Measurements from ENCODE around the gene DYNC1H1. TPM values are rescaled to one million over a fixed set of nuclear protein-coding genes. Genes with fewer than 3 reads are reported as not detected.

Gene DYNC1H1
- total RNA-seq, 2 experiments from 2014 or later = 271 to 274 TPM

DNA sequence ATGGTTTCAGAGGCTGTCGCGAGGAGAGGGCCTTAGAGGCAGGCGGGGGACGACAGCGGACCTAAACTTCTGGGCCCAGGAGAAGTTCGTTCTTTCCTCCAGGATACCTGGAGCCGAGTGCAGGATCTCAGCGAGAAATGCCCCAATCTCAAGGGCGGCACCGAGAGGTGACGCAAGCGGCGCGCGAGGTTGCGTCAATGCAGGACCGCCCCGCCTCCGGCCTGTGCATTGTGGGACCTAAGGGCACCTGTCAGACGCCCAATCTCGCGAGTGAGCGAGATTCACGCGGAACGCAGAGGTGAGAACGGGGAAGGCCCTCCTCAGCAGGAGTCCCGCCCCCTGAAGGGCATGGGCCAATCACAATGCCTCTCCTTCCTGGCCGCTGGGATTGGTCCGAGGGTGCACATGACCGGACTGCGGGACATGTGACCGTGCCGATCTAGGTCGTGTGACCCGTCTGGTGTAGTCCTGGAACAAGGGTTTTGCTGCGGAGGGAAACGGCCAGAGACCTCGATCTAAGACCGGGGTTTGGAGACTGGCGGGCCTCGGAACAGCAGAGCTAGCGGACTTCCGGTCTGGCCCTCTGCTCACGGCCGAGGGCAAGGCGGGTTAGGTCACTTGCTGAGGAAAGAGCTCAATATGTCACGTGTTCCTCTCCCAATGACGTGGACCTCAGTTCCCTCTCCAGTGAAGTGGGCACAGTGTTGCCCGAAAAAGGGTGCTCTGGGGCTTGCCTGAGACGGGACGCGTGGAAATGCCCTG lies 16.3 kb upstream of the DYNC1H1 start:
- Mint-ChIP-seq H3K27ac (peak overlapping the region; percentile 97), H3K9me3 (ENCODE audit: insufficient read depth) (no peaks in the 10 kb centered on the region), H3K27me3 (ENCODE audit: low read depth) (peaks cover 19% of the 10 kb centered on the region), H3K4me3 (peak overlapping the region; percentile 97), H3K36me3 (ENCODE audit: low read depth) (no peaks in the 10 kb centered on the region), H3K4me1 (ENCODE audit: low read depth) (peaks cover 18% of the 10 kb centered on the region)
- DNase-seq (peak; percentile 100), ATAC-seq (peak; percentile 98)
- ChIA-PET CTCF (interaction anchor here (0.6 to 2.3 kb wide), 8 partner anchors 13 to 372 kb away, joined by 3 to 12 read pairs (median 4); no protein-coding TSS in a partner anchor), POLR2A (interaction anchor here (0.5 to 2.7 kb wide), 19 partner anchors 8 to 415 kb away, joined by 3 to 17 read pairs (median 3); partner anchors contain the start of genes CINP, DYNC1H1 and TECPR2)

DNA sequence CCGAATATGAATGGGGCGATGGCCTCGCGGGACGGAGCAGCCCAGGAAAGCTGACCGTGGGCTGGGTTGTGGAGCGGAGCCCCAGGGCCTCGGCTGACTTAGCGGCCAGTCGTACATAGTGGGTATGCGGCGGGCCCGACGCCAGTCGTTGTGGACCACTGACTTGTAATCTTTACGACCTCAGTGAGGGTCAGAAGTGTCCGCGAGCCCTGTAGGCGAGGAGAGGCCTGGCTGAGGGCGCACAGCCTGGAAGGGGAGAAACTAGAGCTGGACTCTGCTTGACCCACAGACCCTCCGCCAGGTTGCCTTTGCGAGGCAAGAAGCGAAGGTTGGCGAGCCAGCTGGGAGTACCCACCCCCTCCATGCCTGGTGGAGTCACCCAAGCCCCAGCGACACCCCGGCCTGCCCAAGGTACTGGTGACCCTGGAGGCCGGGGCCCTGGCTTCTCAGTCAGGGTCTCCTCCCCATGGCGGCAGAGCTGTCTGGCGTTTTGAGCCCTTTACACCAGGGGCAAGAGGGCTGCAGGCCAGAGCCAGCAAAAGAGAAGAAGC lies 15.6 kb upstream of the DYNC1H1 start:
- CTCF ChIA-PET = interaction anchor here (0.6 to 2.3 kb wide), 6 partner anchors 13 to 371 kb away, joined by 3 to 12 read pairs (median 4); no protein-coding TSS in a partner anchor

DNA sequence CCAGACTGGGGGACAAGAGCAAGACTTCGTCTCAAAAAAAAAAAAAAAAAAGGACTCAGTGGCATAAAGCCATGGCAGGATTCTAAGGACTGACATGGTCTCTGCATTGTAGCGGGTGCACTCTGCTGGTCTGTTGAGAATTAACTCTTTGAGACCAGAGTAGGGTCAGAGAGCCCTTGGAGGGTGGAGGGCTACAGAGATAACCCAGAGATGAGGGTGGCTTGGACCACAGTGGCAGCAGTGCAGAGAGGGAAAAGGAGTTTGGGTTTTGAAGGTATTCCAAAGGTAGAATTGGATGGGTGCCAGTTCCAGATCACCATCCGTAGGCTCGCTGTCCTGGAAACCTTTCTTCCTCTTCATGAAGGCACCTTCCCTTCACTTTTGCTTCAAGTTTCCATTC lies 14.3 kb upstream of the DYNC1H1 start:
- Mint-ChIP-seq H3K36me3 (ENCODE audit: low read depth) (no peaks in the 10 kb centered on the region), H3K4me1 (ENCODE audit: low read depth) (peaks cover 18% of the 10 kb centered on the region), H3K4me3 (no peak overlapping the region), H3K27me3 (ENCODE audit: low read depth) (peaks cover 9% of the 10 kb centered on the region), H3K27ac (no peak overlapping the region), H3K9me3 (ENCODE audit: insufficient read depth) (no peaks in the 10 kb centered on the region)
- POLR2A ChIA-PET = no interaction called here
- CTCF ChIA-PET = interaction anchor here (1.9 kb wide), 1 partner anchor 365 kb away, joined by 5 read pairs; no protein-coding TSS in a partner anchor
- DNase-seq = no peak
- no peak for ATAC-seq

More for the DNA sequence above, 15.6 kb upstream of the DYNC1H1 start:
- no peaks in the 10 kb centered on the region for H3K9me3 Mint-ChIP-seq (ENCODE audit: insufficient read depth)
- POLR2A ChIA-PET = interaction anchor here (0.6 to 2.7 kb wide), 17 partner anchors 8 to 414 kb away, joined by 3 to 17 read pairs (median 3); partner anchors contain the start of genes CINP, DYNC1H1 and TECPR2
- peaks cover 18% of the 10 kb centered on the region for H3K4me1 Mint-ChIP-seq (ENCODE audit: low read depth)
- H3K36me3 Mint-ChIP-seq (ENCODE audit: low read depth) = no peaks in the 10 kb centered on the region
- peak overlapping the region; percentile 97 for H3K4me3 Mint-ChIP-seq
- H3K27ac Mint-ChIP-seq = peak overlapping the region; percentile 97
- no peak for DNase-seq
- ATAC-seq = no peak
- peaks cover 16% of the 10 kb centered on the region for H3K27me3 Mint-ChIP-seq (ENCODE audit: low read depth)

DNA sequence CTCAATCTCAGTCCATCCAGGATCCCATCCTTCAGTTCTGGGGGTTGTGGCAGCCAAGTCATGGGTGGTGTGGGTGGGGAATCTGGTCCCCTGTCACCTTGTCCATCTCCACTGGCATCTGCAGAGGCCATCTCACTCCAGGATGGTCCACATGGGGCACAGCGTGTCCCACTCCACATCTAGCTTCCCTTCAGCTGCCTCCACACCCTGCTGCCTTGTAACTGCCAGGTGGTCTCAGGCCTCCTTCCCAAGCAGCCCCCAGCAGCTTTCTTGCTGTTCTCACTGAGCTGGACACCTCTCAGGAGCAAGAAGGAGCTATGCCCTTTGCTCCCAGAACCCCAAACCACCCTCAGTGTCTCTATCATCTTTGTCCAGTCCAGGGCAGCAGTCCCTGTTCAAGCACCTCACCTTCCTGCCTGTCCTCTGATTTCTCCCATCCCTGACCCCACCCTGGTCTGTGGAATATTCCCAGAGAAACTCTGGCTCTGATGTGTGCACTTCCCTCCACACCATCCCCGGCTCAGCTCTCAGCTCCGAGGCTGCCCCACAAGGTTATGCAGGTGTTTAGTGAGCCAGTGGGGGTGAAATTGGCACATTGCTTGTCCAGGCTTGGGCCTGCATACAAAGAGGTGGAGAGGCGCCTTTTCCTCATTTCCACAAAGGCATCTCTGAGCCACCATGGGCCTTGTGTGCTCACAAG lies 13.7 kb upstream of the DYNC1H1 start:
- Mint-ChIP-seq H3K4me1 (ENCODE audit: low read depth) (peaks cover 18% of the 10 kb centered on the region), H3K27ac (no peak overlapping the region), H3K27me3 (ENCODE audit: low read depth) (peaks cover 5% of the 10 kb centered on the region), H3K9me3 (ENCODE audit: insufficient read depth) (no peaks in the 10 kb centered on the region), H3K4me3 (no peak overlapping the region), H3K36me3 (ENCODE audit: low read depth) (no peaks in the 10 kb centered on the region)
- POLR2A ChIA-PET = no interaction called here
- no peak for ATAC-seq
- DNase-seq = no peak
- CTCF ChIA-PET = interaction anchor here (0.8 to 2.6 kb wide), 3 partner anchors 10 to 364 kb away, joined by 3 to 12 read pairs (median 5); no protein-coding TSS in a partner anchor

DNA sequence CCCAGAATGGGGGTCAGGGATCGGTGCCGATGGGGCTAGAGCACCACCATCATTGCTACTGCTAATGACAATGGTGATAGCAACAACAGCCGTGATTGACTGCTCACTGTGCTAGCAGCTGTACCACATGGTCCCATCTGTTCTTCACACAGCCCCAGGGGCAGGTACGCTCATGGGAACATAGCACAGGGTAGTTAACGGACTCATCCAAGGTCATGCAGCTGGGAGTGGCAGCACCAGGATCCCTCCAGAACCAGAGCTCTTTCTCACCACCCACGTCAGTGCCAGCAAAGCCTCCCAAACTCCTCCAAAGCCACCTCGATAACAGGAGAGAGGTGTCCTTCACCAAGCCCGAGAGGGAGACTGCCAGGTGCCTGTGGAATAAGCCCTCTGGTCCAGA lies 11.2 kb upstream of the DYNC1H1 start:
- Mint-ChIP-seq H3K4me3 (no peak overlapping the region), H3K4me1 (ENCODE audit: low read depth) (peaks cover 12% of the 10 kb centered on the region), H3K9me3 (ENCODE audit: insufficient read depth) (no peaks in the 10 kb centered on the region), H3K27me3 (ENCODE audit: low read depth) (no peaks in the 10 kb centered on the region), H3K27ac (no peak overlapping the region), H3K36me3 (ENCODE audit: low read depth) (no peaks in the 10 kb centered on the region)
- ChIA-PET CTCF (interaction anchor here (0.6 to 2.6 kb wide), 3 partner anchors 8 to 183 kb away, joined by 3 to 12 read pairs (median 3); no protein-coding TSS in a partner anchor), POLR2A (interaction anchor here (0.8 to 1.1 kb wide), 2 partner anchors 11 to 22 kb away, joined by 3 read pairs; partner anchors contain the start of gene DYNC1H1)
- no peak for ATAC-seq
- no peak for DNase-seq

DNA sequence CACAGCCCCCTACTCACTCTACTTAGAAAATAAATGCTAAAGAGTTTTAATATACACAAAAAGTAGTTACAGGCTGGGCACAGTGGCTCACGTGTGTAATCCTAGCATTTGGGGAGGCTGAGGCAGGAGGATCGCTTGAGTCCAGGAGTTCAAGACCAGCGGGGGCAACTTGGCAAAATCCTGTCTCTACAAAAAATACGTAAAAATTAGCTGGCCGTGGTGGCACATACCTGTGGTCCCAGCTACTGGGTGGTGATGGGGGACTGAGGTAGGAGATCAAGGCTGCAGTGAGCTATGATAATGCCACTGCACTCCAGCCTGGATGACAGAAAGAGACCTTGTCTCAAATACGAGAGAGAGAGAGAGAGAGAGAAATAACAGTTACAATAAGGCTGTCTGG lies 9.9 kb upstream of the DYNC1H1 start:
- H3K4me1 Mint-ChIP-seq (ENCODE audit: low read depth) = peaks cover under 1% of the 10 kb centered on the region
- no peaks in the 10 kb centered on the region for H3K36me3 Mint-ChIP-seq (ENCODE audit: low read depth)
- no peak for ATAC-seq
- H3K9me3 Mint-ChIP-seq (ENCODE audit: insufficient read depth) = no peaks in the 10 kb centered on the region
- ChIA-PET POLR2A (no interaction called here), CTCF (no interaction called here)
- no peak overlapping the region for H3K4me3 Mint-ChIP-seq
- no peaks in the 10 kb centered on the region for H3K27me3 Mint-ChIP-seq (ENCODE audit: low read depth)
- H3K27ac Mint-ChIP-seq = no peak overlapping the region
- no peak for DNase-seq

DNA sequence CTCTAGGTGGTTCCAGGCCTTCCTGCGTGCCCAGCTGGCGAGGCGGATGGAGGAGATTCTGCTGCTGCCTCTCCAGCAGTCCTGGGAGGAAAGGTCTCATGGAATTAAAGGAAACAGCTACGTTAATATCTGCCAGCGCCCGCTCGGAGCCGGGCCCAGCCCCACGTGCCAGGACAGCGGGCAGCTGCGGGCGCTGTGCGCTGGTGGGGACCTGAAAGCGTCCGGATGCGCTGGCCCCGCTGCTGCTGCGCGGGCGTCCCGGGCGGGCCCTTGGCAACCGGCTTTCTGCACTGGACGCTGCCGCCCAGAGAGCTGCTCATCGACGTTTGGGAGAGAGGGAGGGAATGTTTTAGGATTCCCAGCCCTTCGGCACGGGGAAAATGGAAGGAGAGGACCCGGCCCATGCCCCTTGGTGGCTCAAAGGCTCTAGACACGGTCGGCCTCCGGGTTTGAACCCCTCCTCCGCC lies 8.6 kb upstream of the DYNC1H1 start:
- no peak overlapping the region for H3K27ac Mint-ChIP-seq
- H3K4me3 Mint-ChIP-seq = no peak overlapping the region
- H3K27me3 Mint-ChIP-seq (ENCODE audit: low read depth) = no peaks in the 10 kb centered on the region
- H3K9me3 Mint-ChIP-seq (ENCODE audit: insufficient read depth) = no peaks in the 10 kb centered on the region
- H3K36me3 Mint-ChIP-seq (ENCODE audit: low read depth) = no peaks in the 10 kb centered on the region
- peaks cover 6% of the 10 kb centered on the region for H3K4me1 Mint-ChIP-seq (ENCODE audit: low read depth)
- CTCF ChIA-PET = no interaction called here
- POLR2A ChIA-PET = interaction anchor here (0.5 kb wide), 1 partner anchor 128 kb away, joined by 3 read pairs; no protein-coding TSS in a partner anchor
- DNase-seq (no peak), ATAC-seq (no peak)

DNA sequence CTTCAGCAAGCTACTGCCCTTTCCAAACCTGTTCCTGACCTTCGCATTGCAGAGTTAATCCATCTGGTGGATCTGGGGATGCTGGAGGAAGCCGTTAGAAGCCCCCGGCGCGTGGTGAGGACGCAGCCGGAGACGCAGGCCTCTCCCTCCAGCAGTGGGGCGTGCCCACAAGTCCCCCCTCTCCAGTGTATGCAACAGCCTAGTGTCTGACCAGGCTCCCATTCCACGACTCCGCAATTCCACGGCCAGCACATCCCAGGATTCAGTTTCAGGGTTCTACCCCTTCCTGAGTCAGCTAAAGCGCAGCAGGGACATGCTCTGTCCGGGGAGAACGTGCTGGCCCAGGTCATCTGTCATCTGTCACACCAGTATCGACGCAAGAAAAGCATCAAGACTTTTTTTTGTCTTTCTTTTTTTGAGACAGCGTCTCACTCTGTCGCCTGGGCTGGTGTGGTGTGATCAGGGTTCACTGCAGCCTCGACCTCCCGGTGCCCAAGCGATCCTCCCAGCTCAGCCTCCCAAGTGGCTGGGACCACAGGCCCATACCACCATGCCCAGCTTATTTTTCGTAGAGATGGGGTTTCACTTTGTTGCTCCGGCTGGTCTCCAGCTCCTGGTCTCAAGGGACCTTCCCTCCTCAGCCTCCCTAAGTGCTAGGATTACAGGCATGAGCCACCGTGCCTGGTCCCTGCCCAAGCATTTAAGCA lies 8.0 kb upstream of the DYNC1H1 start:
- Mint-ChIP-seq H3K9me3 (ENCODE audit: insufficient read depth) (no peaks in the 10 kb centered on the region), H3K27me3 (ENCODE audit: low read depth) (no peaks in the 10 kb centered on the region), H3K4me1 (ENCODE audit: low read depth) (peaks cover 11% of the 10 kb centered on the region), H3K36me3 (ENCODE audit: low read depth) (no peaks in the 10 kb centered on the region), H3K4me3 (no peak overlapping the region), H3K27ac (no peak overlapping the region)
- ChIA-PET POLR2A (interaction anchor here (1.1 kb wide), 1 partner anchor 8 kb away, joined by 4 read pairs; no protein-coding TSS in a partner anchor), CTCF (no interaction called here)
- ATAC-seq (no peak), DNase-seq (no peak)

DNA sequence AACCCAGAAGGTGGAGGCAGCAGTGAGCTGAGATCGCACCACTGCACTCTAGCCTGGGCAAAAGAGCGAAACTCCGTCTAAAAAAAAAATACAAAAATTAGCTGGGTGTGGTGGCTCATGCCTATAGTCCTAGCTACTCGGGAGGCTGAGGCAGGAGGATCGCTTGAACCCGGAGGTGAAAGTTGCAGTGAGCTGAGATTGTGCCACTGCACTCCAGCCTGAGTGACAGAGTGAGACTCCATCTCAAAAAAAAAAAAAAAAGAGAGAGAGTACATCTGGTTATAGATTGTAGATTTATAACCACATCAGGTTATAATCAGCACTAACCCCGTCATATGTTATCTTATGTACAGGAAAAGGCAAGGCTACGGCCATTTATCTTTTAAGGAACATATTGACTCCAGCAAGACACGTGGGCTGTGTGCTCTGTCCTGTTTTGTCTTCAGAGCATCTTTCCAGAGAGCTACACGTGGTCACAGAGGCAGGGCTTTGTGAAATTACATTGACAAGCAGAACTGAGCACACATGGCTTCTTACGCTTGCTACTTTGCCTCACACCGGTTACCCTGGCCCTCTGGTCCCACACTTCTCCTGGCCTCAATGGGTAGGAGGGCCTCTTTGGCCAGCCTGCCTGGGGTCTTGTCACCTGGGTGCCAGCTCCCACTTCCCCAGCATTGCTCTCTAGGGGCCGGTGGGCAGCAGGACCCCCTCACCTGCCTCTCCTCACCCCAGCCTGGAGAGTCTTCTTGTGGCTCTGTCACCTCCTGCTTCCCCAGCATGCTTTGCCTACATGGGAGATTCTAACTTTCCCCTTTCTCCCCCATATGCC lies 6.8 kb upstream of the DYNC1H1 start:
- ATAC-seq = no peak
- H3K4me3 Mint-ChIP-seq = no peak overlapping the region
- H3K27ac Mint-ChIP-seq = no peak overlapping the region
- peaks cover 12% of the 10 kb centered on the region for H3K4me1 Mint-ChIP-seq (ENCODE audit: low read depth)
- H3K9me3 Mint-ChIP-seq (ENCODE audit: insufficient read depth) = no peaks in the 10 kb centered on the region
- CTCF ChIA-PET = interaction anchor here (0.9 to 1.9 kb wide), 4 partner anchors 12 to 250 kb away, joined by 4 to 7 read pairs (median 5); no protein-coding TSS in a partner anchor
- POLR2A ChIA-PET = interaction anchor here (1.0 to 1.1 kb wide), 2 partner anchors 9 to 10 kb away, joined by 3 to 6 read pairs; no protein-coding TSS in a partner anchor
- peaks cover under 1% of the 10 kb centered on the region for H3K27me3 Mint-ChIP-seq (ENCODE audit: low read depth)
- no peak for DNase-seq
- no peaks in the 10 kb centered on the region for H3K36me3 Mint-ChIP-seq (ENCODE audit: low read depth)

DNA sequence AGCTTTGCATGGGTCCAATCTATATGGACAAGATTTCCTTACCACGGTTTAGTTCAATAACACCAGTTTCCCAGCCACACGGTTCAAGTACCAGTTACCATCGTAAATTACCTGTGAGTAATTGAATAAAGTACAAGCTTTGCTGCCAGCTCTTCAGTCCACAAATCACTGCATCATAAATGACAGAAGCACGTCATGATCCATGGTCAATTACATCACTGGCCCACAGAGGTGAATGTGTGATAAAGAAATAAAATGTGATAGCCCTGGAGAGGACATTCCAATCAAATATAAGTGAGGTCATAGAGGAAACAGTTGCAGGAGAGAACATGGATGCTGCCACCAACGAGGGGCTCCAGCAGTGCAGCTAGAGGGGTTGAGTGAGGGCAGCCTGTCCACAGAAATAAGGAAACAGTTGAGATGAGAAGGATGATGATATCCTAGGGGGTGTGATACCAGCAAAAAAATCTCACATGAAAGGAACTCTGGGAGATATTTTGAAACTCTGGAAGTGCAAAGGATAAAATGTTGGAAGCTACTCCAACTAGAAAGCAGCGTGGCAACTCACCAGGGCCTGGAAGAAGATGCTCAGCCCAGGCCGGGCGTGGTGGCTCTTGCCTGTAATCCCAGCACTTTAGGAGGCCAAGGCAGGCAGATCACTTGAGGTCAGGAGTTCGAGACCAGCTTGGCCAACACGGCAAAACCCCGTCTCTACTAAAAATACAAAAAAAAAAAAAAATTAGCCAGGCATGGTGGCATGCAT lies 5.8 kb upstream of the DYNC1H1 start:
- no peak overlapping the region for H3K27ac Mint-ChIP-seq
- ATAC-seq (no peak), DNase-seq (no peak)
- no peak overlapping the region for H3K4me3 Mint-ChIP-seq
- peaks cover 3% of the 10 kb centered on the region for H3K27me3 Mint-ChIP-seq (ENCODE audit: low read depth)
- ChIA-PET POLR2A (interaction anchor here (1.0 kb wide), 1 partner anchor 11 kb away, joined by 6 read pairs; no protein-coding TSS in a partner anchor), CTCF (interaction anchor here (1.2 to 1.9 kb wide), 4 partner anchors 13 to 251 kb away, joined by 5 to 7 read pairs (median 5); no protein-coding TSS in a partner anchor)
- H3K36me3 Mint-ChIP-seq (ENCODE audit: low read depth) = no peaks in the 10 kb centered on the region
- peaks cover 14% of the 10 kb centered on the region for H3K4me1 Mint-ChIP-seq (ENCODE audit: low read depth)
- H3K9me3 Mint-ChIP-seq (ENCODE audit: insufficient read depth) = no peaks in the 10 kb centered on the region

Measured in activated CD8-positive, alpha-beta T cell treated with anti-CD3 and anti-CD28 coated beads, Interleukin-2, amount 10 ng/mL, durations not matched to agents 7 days and 5 days (primary cell).